Lung (tissue), 12 donors: Measurements from ENCODE around the gene RTKN2. TPM values are rescaled to one million over a fixed set of nuclear protein-coding genes. Genes with fewer than 3 reads are reported as not detected.

Source experiments
- ATAC-seq: fragments of 200-7000 bp; cut with Tn5 transposase; one replicate; pipeline ENCODE4 v1.9.1; 2020; ENCODE audit warnings: moderate number of reproducible peaks; ENCODE audit not compliant: insufficient read depth, low FRiP score
- DNase-seq, 3 donors: peaks; one replicate each; pipeline ENCODE4 v3.0.0-alpha.2; 2013 to 2017
- H3K27ac ChIP-seq, 2 donors: one replicate each; pipeline ENCODE4 v1.5.1; 2013; ENCODE audit warnings: mild to moderate bottlenecking in 2 of 2, moderate library complexity in 2 of 2, control low read depth in 1 of 2, inconsistent platforms in 1 of 2, low read depth in 1 of 2, low read length in 1 of 2
- H3K27me3 ChIP-seq, 3 donors: one replicate each; pipeline ENCODE4 v1.5.1; 2013; ENCODE audit warnings: low read length in 2 of 3; ENCODE audit not compliant: control insufficient read depth in 3 of 3, insufficient read depth in 3 of 3
- H3K36me3 ChIP-seq, 4 donors: one replicate each; pipeline ENCODE4 v1.5.1; 2013; ENCODE audit warnings: low read length in 4 of 4, mild to moderate bottlenecking in 1 of 4, moderate library complexity in 1 of 4; ENCODE audit not compliant: control insufficient read depth in 4 of 4, insufficient read depth in 4 of 4
- H3K4me1 ChIP-seq, 5 donors: one replicate each; pipeline ENCODE4 v1.5.1; 2013; ENCODE audit warnings: low read length in 5 of 5, mild to moderate bottlenecking in 2 of 5, moderate library complexity in 1 of 5; ENCODE audit not compliant: control insufficient read depth in 5 of 5, insufficient read depth in 5 of 5
- H3K4me3 ChIP-seq: one replicate; pipeline ENCODE4 v1.5.1; 2013; ENCODE audit warnings: mild to moderate bottlenecking, control low read depth, moderate library complexity
- H3K9ac ChIP-seq, 2 donors: one replicate each; pipeline ENCODE4 v1.5.1; 2013; ENCODE audit warnings: low read length in 2 of 2, control low read depth in 1 of 2; ENCODE audit not compliant: insufficient read depth in 1 of 2
- H3K9me3 ChIP-seq, 4 donors: one replicate each; pipeline ENCODE4 v1.5.1; 2013; ENCODE audit warnings: low read length in 3 of 4, mild to moderate bottlenecking in 1 of 4, moderate library complexity in 1 of 4; ENCODE audit not compliant: control insufficient read depth in 4 of 4, insufficient read depth in 3 of 4
- CTCF ChIP-seq: IDR thresholded peaks from 2 replicates; pipeline ENCODE4 v1.5.1; 2012; ENCODE audit warnings: mild to moderate bottlenecking; ENCODE audit errors: control extremely low read depth, extremely low read depth
- WGBS, 2 donors: extraction: QIAGEN DNeasy Blood & Tissue Kit; methylation state at CpG; one replicate each; pipeline ENCODE4 v1.1.7; 2013; 5-methylcytosine and 5-hydroxymethylcytosine counted together
- polyA plus RNA-seq, 2 donors: library from polyadenylated mRNA; stranded (reverse); fragments of 200-250 nt; gene quantifications; one replicate each; pipeline ENCODE4 v1.2.1, GENCODE V29; 2013
- total RNA-seq, 2 donors: library from RNA; depleted of rRNA in 1 of 2; stranded (reverse); fragments of >200 nt in 1 of 2; gene quantifications; one replicate each; pipeline ENCODE4 v1.2.1, GENCODE V29; 2014 to 2021
- donor health status: control.
- donor health status: control.
- donor health status: Bipolar disorder and iron deficiency.
- donor health status: healthy.
- donor health status: DM: yes; HTN: yes; CAD: no.

RTKN2 gene
- total and polyA plus RNA-seq, 4 donors: 3.7 to 34.7 (median 16.8) TPM

GRCh38 chr10:62162261-62162981 is 106.2 kb downstream of the RTKN2 start:
- peaks cover 0 to 9% (median 1%) of the 10 kb centered on the region in 5 donors for H3K4me1 ChIP-seq
- no peaks in the 10 kb centered on the region for H3K36me3 ChIP-seq
- H3K27ac ChIP-seq: no peak overlapping the region
- H3K9ac ChIP-seq: no peak overlapping the region
- H3K27me3 ChIP-seq: no peaks in the 10 kb centered on the region
- TF ChIP-seq CTCF: no peak
- H3K4me3 ChIP-seq: no peak overlapping the region
- ATAC-seq (no peak), DNase-seq (no peak)
- H3K9me3 ChIP-seq: peaks cover 0 to 2% (median 0%) of the 10 kb centered on the region in 4 donors
- 88 to 93% methylated on average over 4 of the region's 4 CpGs for WGBS, 2 donors

GRCh38 chr10:62159351-62159750 is 109.3 kb downstream of the RTKN2 start:
- no peak overlapping the region for H3K27ac ChIP-seq
- H3K4me3 ChIP-seq: no peak overlapping the region
- ATAC-seq (no peak), DNase-seq (no peak)
- H3K27me3 ChIP-seq: no peaks in the 10 kb centered on the region
- H3K9ac ChIP-seq: no peak overlapping the region
- no peaks in the 10 kb centered on the region for H3K36me3 ChIP-seq
- H3K9me3 ChIP-seq: peaks cover 0 to 2% (median 0%) of the 10 kb centered on the region in 4 donors
- H3K4me1 ChIP-seq: peaks cover 0 to 12% (median 5%) of the 10 kb centered on the region in 5 donors
- WGBS, 2 donors: 97% methylated on average over 3 of the region's 3 CpGs
- TF ChIP-seq CTCF: no peak

GRCh38 chr10:62157601-62158000 is 111.0 kb downstream of the RTKN2 start:
- peaks cover 0 to 16% (median 7%) of the 10 kb centered on the region in 5 donors for H3K4me1 ChIP-seq
- WGBS, 2 donors: 69 to 91% methylated on average over 3 of the region's 3 CpGs
- no peak overlapping the region for H3K4me3 ChIP-seq
- no peak overlapping the region for H3K27ac ChIP-seq
- H3K9ac ChIP-seq: no peak overlapping the region
- no peaks in the 10 kb centered on the region for H3K27me3 ChIP-seq
- no peak for ATAC-seq
- DNase-seq: no peak
- H3K9me3 ChIP-seq: peaks cover 0 to 2% (median 0%) of the 10 kb centered on the region in 4 donors
- no peaks in the 10 kb centered on the region for H3K36me3 ChIP-seq
- TF ChIP-seq CTCF: no peak
